Left lung (tissue), 10 donors: Measurements from ENCODE around the gene DIPK1A. TPM values are rescaled to one million over a fixed set of nuclear protein-coding genes. Genes with fewer than 3 reads are reported as not detected.
A peak's percentile ranks its signal among the peaks of the same experiment; 100 is the strongest.
"Not testable (repeated sequence)": the region's sequence is repeated elsewhere in the genome, so short reads cannot be mapped to it uniquely, and the experiment has no call there.

Experiments
- ATAC-seq: fragments of 200-7000 bp; cut with Tn5 transposase; one replicate; pipeline ENCODE4 v1.9.1; 2020; ENCODE audit warnings: moderate library complexity
- DNase-seq, 4 donors: peaks; one replicate each; pipeline ENCODE4 v3.0.0-alpha.2; 2013 to 2020
- H3K27ac ChIP-seq, 2 donors: fragments of 200-600 bp; sonication (generic) in 1 of 2; one replicate each; pipeline versions ENCODE4 v1.5.0 to v1.8.0; 2020 to 2021
- H3K27me3 ChIP-seq, 2 donors: fragments of 200-600 bp; sonication (generic) in 1 of 2; one replicate each; pipeline versions ENCODE4 v1.5.0 to v1.8.0; 2020 to 2021
- H3K36me3 ChIP-seq, 2 donors: fragments of 200-600 bp; sonication (generic) in 1 of 2; one replicate each; pipeline versions ENCODE4 v1.5.0 to v1.8.0; 2020 to 2021
- H3K4me1 ChIP-seq, 2 donors: fragments of 200-600 bp; one replicate each; pipeline ENCODE4 v1.8.0; 2021
- H3K4me3 ChIP-seq, 2 donors: fragments of 200-600 bp; sonication (generic) in 1 of 2; one replicate each; pipeline versions ENCODE4 v1.5.0 to v1.8.0; 2020 to 2021; ENCODE audit warnings: mild to moderate bottlenecking in 1 of 2
- H3K9me3 ChIP-seq, 2 donors: fragments of 200-600 bp; sonication (generic) in 1 of 2; one replicate each; pipeline versions ENCODE4 v1.5.0 to v1.8.0; 2020 to 2021
- intact Hi-C, 2 donors: fragments of 100-400 bp; cut with DNase I; formaldehyde crosslinking; loops; one replicate each; pipeline versions ENCODE4 v1.11.2 to v1.14.2; 2022
- polyA plus RNA-seq, 6 donors: library from polyadenylated mRNA; unstranded; fragments of 120-200 nt; gene quantifications; one replicate each; pipeline ENCODE4 v1.2.1, GENCODE V29; 2013; ENCODE audit not compliant: insufficient read length in 6 of 6
- total RNA-seq, 2 donors: library from RNA; stranded (reverse); fragmentation: NEBNext Ultra II Directional; extraction: Animal tissue kit (Norgen Biotek cat#: 25700); gene quantifications; one replicate each; pipeline ENCODE4 v1.2.1, GENCODE V29; 2021
- TF ChIP-seq, protein P1 (sequence below), 2 donors: fragments of 200-600 bp; sonication (generic) in 1 of 2; IDR thresholded peaks; one replicate each; pipeline versions ENCODE4 v1.5.0 to v1.8.0; 2021; ENCODE audit warnings: antibody characterized with exemption in 2 of 2
- donor health status: DM: no; HTN: yes; CAD: no.
- donor health status: DM: no; HTN: no; CAD: no.

DIPK1A gene
- total and polyA plus RNA-seq, 8 donors, result 6.8 to 14.8 (median 10.2) TPM

DNA sequence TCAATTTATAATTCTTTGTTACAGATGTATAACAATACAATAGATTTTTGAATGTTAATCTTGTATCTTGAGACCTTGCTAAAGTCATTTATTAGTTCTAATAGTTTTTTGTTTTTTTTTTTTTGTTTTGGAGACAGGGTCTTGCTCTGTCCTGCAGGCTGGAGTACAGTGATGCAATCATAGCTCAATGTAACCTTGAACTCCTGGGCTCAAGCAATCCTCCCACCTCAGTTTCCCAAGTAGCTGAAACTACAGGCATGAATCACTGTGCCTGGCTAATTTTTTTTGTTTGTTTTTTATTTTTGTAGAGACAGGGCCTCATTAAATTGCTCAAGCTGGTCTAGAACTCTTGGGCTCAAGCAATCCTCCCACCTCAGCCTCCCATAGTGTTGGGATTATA, 26.2 kb upstream of the DIPK1A start:
- ATAC-seq, result no peak
- DNase-seq, result no peak
- intact Hi-C loops, result no loop called here

DNA sequence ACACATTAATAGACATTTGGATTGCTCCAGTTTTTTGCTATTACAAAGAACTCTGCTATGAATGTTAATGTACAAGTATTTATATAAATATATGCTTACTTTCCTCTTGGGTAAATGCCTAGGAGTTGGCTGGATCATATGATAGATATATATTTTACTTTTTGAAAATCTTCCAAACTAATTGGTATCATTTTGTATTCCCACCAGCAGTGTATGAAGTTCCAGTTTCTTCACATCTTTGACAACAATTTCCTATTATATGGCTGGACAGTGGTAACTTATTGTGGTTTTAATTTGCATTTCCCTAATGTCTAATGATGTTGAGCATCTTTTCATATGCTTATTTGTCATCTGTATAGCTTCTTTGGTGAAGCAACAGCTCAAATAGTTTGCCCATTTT, 23.8 kb upstream of the DIPK1A start:
- DNase-seq (no peak), ATAC-seq (no peak)
- no peaks in the 10 kb centered on the region for H3K4me1 ChIP-seq
- intact Hi-C loops, result no loop called here
- TF ChIP-seq, protein P1, sequence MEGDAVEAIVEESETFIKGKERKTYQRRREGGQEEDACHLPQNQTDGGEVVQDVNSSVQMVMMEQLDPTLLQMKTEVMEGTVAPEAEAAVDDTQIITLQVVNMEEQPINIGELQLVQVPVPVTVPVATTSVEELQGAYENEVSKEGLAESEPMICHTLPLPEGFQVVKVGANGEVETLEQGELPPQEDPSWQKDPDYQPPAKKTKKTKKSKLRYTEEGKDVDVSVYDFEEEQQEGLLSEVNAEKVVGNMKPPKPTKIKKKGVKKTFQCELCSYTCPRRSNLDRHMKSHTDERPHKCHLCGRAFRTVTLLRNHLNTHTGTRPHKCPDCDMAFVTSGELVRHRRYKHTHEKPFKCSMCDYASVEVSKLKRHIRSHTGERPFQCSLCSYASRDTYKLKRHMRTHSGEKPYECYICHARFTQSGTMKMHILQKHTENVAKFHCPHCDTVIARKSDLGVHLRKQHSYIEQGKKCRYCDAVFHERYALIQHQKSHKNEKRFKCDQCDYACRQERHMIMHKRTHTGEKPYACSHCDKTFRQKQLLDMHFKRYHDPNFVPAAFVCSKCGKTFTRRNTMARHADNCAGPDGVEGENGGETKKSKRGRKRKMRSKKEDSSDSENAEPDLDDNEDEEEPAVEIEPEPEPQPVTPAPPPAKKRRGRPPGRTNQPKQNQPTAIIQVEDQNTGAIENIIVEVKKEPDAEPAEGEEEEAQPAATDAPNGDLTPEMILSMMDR (IDR thresholded peaks at IDR 0.05), result no peak
- H3K9me3 ChIP-seq, result no peaks in the 10 kb centered on the region
- H3K36me3 ChIP-seq, result no peaks in the 10 kb centered on the region
- no peak overlapping the region for H3K27ac ChIP-seq
- H3K4me3 ChIP-seq, result no peak overlapping the region
- H3K27me3 ChIP-seq, result no peaks in the 10 kb centered on the region

More for the DNA sequence above, 26.2 kb upstream of the DIPK1A start:
- no peaks in the 10 kb centered on the region for H3K9me3 ChIP-seq
- H3K4me3 ChIP-seq, result no peak overlapping the region
- H3K27me3 ChIP-seq, result no peaks in the 10 kb centered on the region
- no peak overlapping the region for H3K27ac ChIP-seq
- TF ChIP-seq, protein P1 (IDR thresholded peaks at IDR 0.05), result no peak
- H3K36me3 ChIP-seq, result no peaks in the 10 kb centered on the region
- no peaks in the 10 kb centered on the region for H3K4me1 ChIP-seq

DNA sequence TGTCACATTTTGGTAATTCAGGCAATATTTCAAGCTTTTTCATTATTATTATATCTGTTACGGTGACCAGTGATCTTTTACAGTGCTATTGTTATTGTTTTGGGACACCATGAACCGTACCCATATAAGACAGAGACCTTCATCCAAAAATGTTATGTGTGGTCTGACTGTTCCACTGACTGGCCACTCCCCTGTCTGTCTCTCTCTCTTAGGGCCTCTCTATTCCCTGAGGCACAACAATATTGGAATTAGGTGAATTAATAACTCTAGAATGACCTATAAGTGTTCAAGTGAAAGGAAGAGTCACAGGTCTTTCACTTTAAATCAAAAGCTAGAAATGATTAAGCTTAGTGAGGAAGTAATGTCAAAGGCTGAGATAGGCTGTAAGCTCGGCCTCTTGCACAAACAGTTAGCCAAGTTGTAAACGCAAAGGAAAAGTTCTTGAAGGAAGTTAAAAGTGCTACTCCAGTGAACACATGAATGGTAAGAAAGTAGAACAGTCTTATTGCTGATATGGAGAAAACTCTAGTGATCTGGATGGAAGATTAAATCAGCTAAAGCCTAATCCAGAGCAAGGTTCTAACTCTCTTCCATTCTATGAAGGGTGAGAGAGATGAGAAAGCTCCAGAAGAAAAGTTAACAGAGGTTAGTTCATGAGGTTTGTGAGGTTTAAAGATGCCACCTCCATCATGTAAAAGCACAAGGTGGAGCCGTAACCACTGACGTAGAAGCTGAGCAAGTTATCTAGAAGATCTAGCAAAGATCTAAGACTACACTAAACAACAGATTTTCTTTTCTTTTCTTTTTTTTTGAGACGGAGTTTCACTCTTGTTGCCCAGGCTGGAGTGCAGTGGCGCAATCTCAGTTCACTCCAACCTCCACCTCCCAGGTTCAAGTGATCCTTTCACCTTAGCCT, 19.7 kb upstream of the DIPK1A start:
- ATAC-seq, result peak; percentile 77
- DNase-seq, result no peak
- no peak overlapping the region for H3K4me3 ChIP-seq
- TF ChIP-seq, protein P1 (IDR thresholded peaks at IDR 0.05), result no peak
- H3K36me3 ChIP-seq, result no peaks in the 10 kb centered on the region
- H3K9me3 ChIP-seq, result no peaks in the 10 kb centered on the region
- intact Hi-C loops, result no loop called here
- no peaks in the 10 kb centered on the region for H3K27me3 ChIP-seq
- no peaks in the 10 kb centered on the region for H3K4me1 ChIP-seq
- H3K27ac ChIP-seq, result peak overlapping the region; percentile 17 to 60

DNA sequence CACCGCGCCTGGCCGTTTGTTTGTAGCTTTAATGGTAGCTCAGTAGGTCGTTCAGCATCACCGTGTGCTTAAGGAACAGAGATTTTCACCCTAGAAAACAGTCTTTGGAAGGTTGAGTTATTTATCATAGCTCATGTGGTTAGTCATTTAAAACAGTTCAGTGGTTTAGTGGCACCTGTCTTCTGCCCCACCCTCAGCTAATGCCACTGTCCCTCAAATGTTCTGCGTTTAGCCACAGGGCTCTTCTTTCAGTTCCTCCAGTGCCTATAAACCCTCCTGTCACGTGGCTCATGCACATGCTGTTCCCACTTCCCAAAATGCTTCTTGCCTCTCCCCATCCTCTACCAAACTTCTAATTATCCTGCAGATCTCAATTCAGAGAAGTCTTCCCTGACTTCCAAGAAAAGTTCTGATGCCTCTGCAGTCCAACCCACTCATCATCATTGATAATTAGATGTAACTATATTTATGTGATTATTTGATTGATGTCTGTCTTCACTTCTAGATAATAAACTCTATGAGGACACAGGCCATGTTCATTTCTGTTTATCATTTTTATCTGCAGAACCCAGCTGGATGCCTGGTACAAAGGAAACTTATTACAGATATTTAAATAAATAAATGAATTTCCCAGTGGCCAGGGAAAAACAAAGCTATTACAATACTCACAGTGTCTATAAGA, 14.4 kb upstream of the DIPK1A start:
- Histone ChIP-seq H3K36me3 (no peaks in the 10 kb centered on the region), H3K9me3 (no peaks in the 10 kb centered on the region), H3K27me3 (no peaks in the 10 kb centered on the region), H3K4me3 (no peak overlapping the region), H3K27ac (no peak overlapping the region), H3K4me1 (peaks cover 0 to 18% of the 10 kb centered on the region in 2 donors)
- DNase-seq, result no peak
- TF ChIP-seq, protein P1 (IDR thresholded peaks at IDR 0.05), result no peak
- intact Hi-C loops, result no loop called here
- peak; percentile 53 for ATAC-seq

DNA sequence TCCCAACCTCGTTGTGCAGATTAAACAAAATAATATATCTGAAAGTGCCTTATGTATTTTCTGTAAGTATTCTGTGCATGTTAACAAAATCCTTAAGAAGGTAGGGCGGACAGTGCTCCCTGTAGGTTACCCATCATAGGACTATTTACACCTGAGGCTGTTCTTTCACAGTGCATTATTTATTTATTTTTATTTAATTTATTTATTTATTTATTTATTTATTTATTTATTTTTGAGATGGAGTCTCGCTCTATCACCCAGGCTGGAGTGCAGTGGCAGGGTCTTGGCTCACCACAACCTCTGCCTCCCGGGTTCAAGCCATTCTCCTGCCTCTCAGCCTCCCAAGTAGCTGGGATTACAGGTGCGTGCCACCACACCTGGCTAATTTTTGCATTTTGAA, 12.8 kb upstream of the DIPK1A start:
- H3K27me3 ChIP-seq, H3K4me3 ChIP-seq, ATAC-seq, H3K36me3 ChIP-seq, DNase-seq, intact Hi-C loops, H3K27ac ChIP-seq, H3K9me3 ChIP-seq: not testable (repeated sequence)
- peaks cover 0 to 18% of the 10 kb centered on the region in 2 donors for H3K4me1 ChIP-seq
